Neutrophil (primary cell): Measurements from ENCODE around the gene IPPK.

Experiments used
- H3K27ac ChIP-seq: fragments of 200-600 bp; sonication (generic); 2 replicates; pipeline ENCODE4 v1.5.1; 2016; ENCODE audit warnings: mild to moderate bottlenecking, moderate library complexity
- H3K27me3 ChIP-seq: fragments of 200-600 bp; sonication (generic); 2 replicates; pipeline ENCODE4 v1.6.0; 2016; ENCODE audit warnings: mild to moderate bottlenecking
- H3K36me3 ChIP-seq: fragments of 200-600 bp; sonication (generic); 2 replicates; pipeline ENCODE4 v1.5.1; 2017
- H3K4me1 ChIP-seq, 2 experiments: fragments of 200-600 bp in 1 of 2; sonication (generic) in 1 of 2; 1 replicate in 1 of 2; 2 replicates in 1 of 2; pipeline versions ENCODE4 v1.5.1 to v1.6.1; 2013 to 2016; ENCODE audit warnings: low read depth in 1 of 2, low read length in 1 of 2, mild to moderate bottlenecking in 1 of 2, moderate library complexity in 1 of 2; ENCODE audit not compliant: control insufficient read depth in 1 of 2, insufficient read depth in 1 of 2
- H3K4me3 ChIP-seq, 2 experiments: fragments of 200-600 bp in 1 of 2; sonication (generic) in 1 of 2; 1 replicate in 1 of 2; 2 replicates in 1 of 2; pipeline ENCODE4 v1.5.1; 2013 to 2016; ENCODE audit warnings: low read depth in 1 of 2, low read length in 1 of 2, mild to moderate bottlenecking in 1 of 2, moderate library complexity in 1 of 2
- H3K9me3 ChIP-seq: fragments of 200-600 bp; sonication (generic); 2 replicates; pipeline ENCODE4 v1.5.1; 2016
- CTCF ChIP-seq: fragments of 200-600 bp; sonication (generic); IDR thresholded peaks from 2 replicates; pipeline ENCODE4 v1.5.1; 2016; ENCODE audit warnings: antibody characterized with exemption

The IPPK gene

GRCh38 chr9:92712767-92713166, 42.8 kb upstream of the IPPK start:
- peak overlapping the region; percentile 79 for H3K27ac ChIP-seq
- no peak for TF ChIP-seq CTCF
- H3K27me3 ChIP-seq: no peaks in the 10 kb centered on the region
- peaks cover 81% of the 10 kb centered on the region for H3K36me3 ChIP-seq
- H3K4me1 ChIP-seq: peaks cover 14 to 15% of the 10 kb centered on the region in 2 experiments
- no peaks in the 10 kb centered on the region for H3K9me3 ChIP-seq
- no peak overlapping the region for H3K4me3 ChIP-seq

GRCh38 chr9:92711844-92712243, 41.9 kb upstream of the IPPK start:
- no peaks in the 10 kb centered on the region for H3K27me3 ChIP-seq
- H3K4me1 ChIP-seq: peaks cover 14 to 15% of the 10 kb centered on the region in 2 experiments
- no peak overlapping the region for H3K4me3 ChIP-seq
- no peak for TF ChIP-seq CTCF
- peaks cover 72% of the 10 kb centered on the region for H3K36me3 ChIP-seq
- peak overlapping the region; percentile 79 for H3K27ac ChIP-seq
- no peaks in the 10 kb centered on the region for H3K9me3 ChIP-seq

GRCh38 chr9:92711146-92711545, 41.2 kb upstream of the IPPK start:
- H3K9me3 ChIP-seq: no peaks in the 10 kb centered on the region
- peaks cover 14 to 15% of the 10 kb centered on the region in 2 experiments for H3K4me1 ChIP-seq
- H3K27me3 ChIP-seq: no peaks in the 10 kb centered on the region
- TF ChIP-seq CTCF: no peak
- H3K4me3 ChIP-seq: no peak overlapping the region
- H3K36me3 ChIP-seq: peaks cover 65% of the 10 kb centered on the region
- H3K27ac ChIP-seq: peak overlapping the region; percentile 79

GRCh38 chr9:92710368-92710767, 40.4 kb upstream of the IPPK start:
- TF ChIP-seq CTCF: no peak
- Histone ChIP-seq H3K27ac (no peak overlapping the region), H3K36me3 (peaks cover 57% of the 10 kb centered on the region)

GRCh38 chr9:92709954-92710353, 40.0 kb upstream of the IPPK start:
- TF ChIP-seq CTCF: no peak
- Histone ChIP-seq H3K36me3 (peaks cover 53% of the 10 kb centered on the region), H3K27ac (no peak overlapping the region), H3K9me3 (no peaks in the 10 kb centered on the region), H3K4me3 (no peak overlapping the region), H3K4me1 (peaks cover 14 to 15% of the 10 kb centered on the region in 2 experiments), H3K27me3 (no peaks in the 10 kb centered on the region)

More at GRCh38 chr9:92710368-92710767, 40.4 kb upstream of the IPPK start:
- no peaks in the 10 kb centered on the region for H3K9me3 ChIP-seq
- H3K4me3 ChIP-seq: no peak overlapping the region
- no peaks in the 10 kb centered on the region for H3K27me3 ChIP-seq
- H3K4me1 ChIP-seq: peaks cover 14 to 15% of the 10 kb centered on the region in 2 experiments

- no peaks in the 10 kb centered on the region for H3K9me3 ChIP-seq
- H3K27me3 ChIP-seq: no peaks in the 10 kb centered on the region
- H3K27ac ChIP-seq: no peak overlapping the region
- no peak for TF ChIP-seq CTCF
- H3K36me3 ChIP-seq: peaks cover 46% of the 10 kb centered on the region
- no peak overlapping the region for H3K4me3 ChIP-seq
- peaks cover 14 to 15% of the 10 kb centered on the region in 2 experiments for H3K4me1 ChIP-seq
These were observed 39.3 kb upstream of the IPPK start for GRCh38 chr9:92709240-92709639.
